GDM1 (cell line): ENCODE data around the gene RPS6KA5.

Source experiments
- DNase-seq: peaks from one replicate; lab custom pipeline; 2025; lab: John Stamatoyannopoulos, UW

RPS6KA5 gene

GRCh38 chr14:90807060-90807459 lies 253.4 kb downstream of the RPS6KA5 start:
- DNase-seq: no peak

GRCh38 chr14:90805662-90806540 lies 254.5 kb downstream of the RPS6KA5 start:
- no peak for DNase-seq

- no peak for DNase-seq
Observed at GRCh38 chr14:90805084-90805391, 255.4 kb downstream of the RPS6KA5 start.

GRCh38 chr14:90804292-90805083 lies 256.0 kb downstream of the RPS6KA5 start:
- no peak for DNase-seq

GRCh38 chr14:90803249-90803648 lies 257.2 kb downstream of the RPS6KA5 start:
- DNase-seq: no peak

GRCh38 chr14:90799420-90799819 lies 261.0 kb downstream of the RPS6KA5 start:
- DNase-seq: no peak

- DNase-seq: no peak
Observed at GRCh38 chr14:90797919-90798318, 262.5 kb downstream of the RPS6KA5 start.
